PFSK-1 (cell line): ENCODE results near the gene GTF3C2.

Experiments
- FOXP2 ChIP-seq: optimal IDR thresholded peaks from 2 replicates; pipeline ENCODE3; 2011; ENCODE audit warnings: borderline replicate concordance, control low read depth, inconsistent platforms; ENCODE audit not compliant: insufficient read depth; ENCODE audit errors: extremely low read length, extremely low read depth
- POLR2AphosphoS5 ChIP-seq: IDR thresholded peaks from 2 replicates; pipeline ENCODE4 v1.6.1; 2012; ENCODE audit warnings: low read depth, mild to moderate bottlenecking, control low read depth, low read length, moderate library complexity
- REST ChIP-seq, 2 experiments: IDR thresholded peaks; 2 replicates each; pipeline versions ENCODE4 v1.6.1 to v1.8.0; 2011 to 2012; ENCODE audit warnings: low read depth in 2 of 2, low read length in 2 of 2, control low read depth in 1 of 2, inconsistent platforms in 1 of 2, mild to moderate bottlenecking in 1 of 2, moderate library complexity in 1 of 2; ENCODE audit not compliant: insufficient read depth in 1 of 2
- SIN3A ChIP-seq: IDR thresholded peaks from 2 replicates; pipeline ENCODE4 v1.6.1; 2012; ENCODE audit warnings: mild to moderate bottlenecking, low read length, moderate library complexity, borderline replicate concordance; ENCODE audit not compliant: insufficient read depth
- TAF1 ChIP-seq: IDR thresholded peaks from 2 replicates; pipeline ENCODE4 v1.6.1; 2012; ENCODE audit warnings: low read length, control low read depth, borderline replicate concordance; ENCODE audit not compliant: insufficient read depth

The GTF3C2 gene

GRCh38 chr2:27307545-27308358 is 48.8 kb downstream of the GTF3C2 start:
- no peak for TF ChIP-seq SIN3A
- no peak for TF ChIP-seq POLR2AphosphoS5
- no peak for TF ChIP-seq TAF1
- TF ChIP-seq FOXP2, result no peak
- TF ChIP-seq REST (IDR thresholded peaks at IDR 0.05; ENCODE audit: insufficient read depth in 1 of 2, low read depth in 2 of 2, low read length in 2 of 2), result no peak

- TF ChIP-seq TAF1 (no peak), SIN3A (no peak), POLR2AphosphoS5 (no peak), REST (IDR thresholded peaks at IDR 0.05; ENCODE audit: insufficient read depth in 1 of 2, low read depth in 2 of 2, low read length in 2 of 2) (no peak), FOXP2 (no peak)
These were observed 49.3 kb downstream of the GTF3C2 start for GRCh38 chr2:27307287-27307544.

GRCh38 chr2:27306573-27307286 is 49.8 kb downstream of the GTF3C2 start:
- no peak for TF ChIP-seq REST (IDR thresholded peaks at IDR 0.05; ENCODE audit: insufficient read depth in 1 of 2, low read depth in 2 of 2, low read length in 2 of 2)
- TF ChIP-seq POLR2AphosphoS5, result no peak
- TF ChIP-seq SIN3A, result no peak
- TF ChIP-seq FOXP2, result no peak
- no peak for TF ChIP-seq TAF1

GRCh38 chr2:27306136-27306535 is 50.4 kb downstream of the GTF3C2 start:
- no peak for TF ChIP-seq SIN3A
- TF ChIP-seq REST (IDR thresholded peaks at IDR 0.05; ENCODE audit: insufficient read depth in 1 of 2, low read depth in 2 of 2, low read length in 2 of 2), result no peak
- TF ChIP-seq POLR2AphosphoS5, result no peak
- TF ChIP-seq TAF1, result no peak
- no peak for TF ChIP-seq FOXP2

GRCh38 chr2:27305516-27305915 is 51.0 kb downstream of the GTF3C2 start:
- TF ChIP-seq REST (IDR thresholded peaks at IDR 0.05; ENCODE audit: insufficient read depth in 1 of 2, low read depth in 2 of 2, low read length in 2 of 2), result no peak
- no peak for TF ChIP-seq FOXP2
- TF ChIP-seq TAF1, result no peak
- TF ChIP-seq SIN3A, result no peak
